BLaER1 (cell line): ENCODE results near the gene LIMA1.

Experiments
- H3K27ac ChIP-seq: shearing (Covaris generic); formaldehyde crosslinking; 2 replicates; pipeline ENCODE4 v1.8.1; 2022
- H3K27me3 ChIP-seq: shearing (Covaris generic); formaldehyde crosslinking; 2 replicates; pipeline ENCODE4 v1.8.1; 2022
- H3K36me3 ChIP-seq: shearing (Covaris generic); formaldehyde crosslinking; 2 replicates; pipeline ENCODE4 v1.8.1; 2022
- H3K4me1 ChIP-seq: shearing (Covaris generic); formaldehyde crosslinking; 2 replicates; pipeline ENCODE4 v1.8.1; 2022
- H3K4me2 ChIP-seq: shearing (Covaris generic); formaldehyde crosslinking; 2 replicates; pipeline ENCODE4 v1.8.1; 2022
- H3K4me3 ChIP-seq: shearing (Covaris generic); formaldehyde crosslinking; 2 replicates; pipeline ENCODE4 v1.8.1; 2022
- H3K9ac ChIP-seq: shearing (Covaris generic); formaldehyde crosslinking; 2 replicates; pipeline ENCODE4 v1.8.1; 2022
- H3K9me3 ChIP-seq: shearing (Covaris generic); formaldehyde crosslinking; 2 replicates; pipeline ENCODE4 v1.8.1; 2022
- H4K20me1 ChIP-seq: shearing (Covaris generic); formaldehyde crosslinking; 2 replicates; pipeline ENCODE4 v1.8.1; 2022
- Cebpa-rat ChIP-seq: shearing (Covaris generic); IDR thresholded peaks from 2 replicates; pipeline ENCODE4 v1.8.1; 2022

LIMA1 gene

DNA sequence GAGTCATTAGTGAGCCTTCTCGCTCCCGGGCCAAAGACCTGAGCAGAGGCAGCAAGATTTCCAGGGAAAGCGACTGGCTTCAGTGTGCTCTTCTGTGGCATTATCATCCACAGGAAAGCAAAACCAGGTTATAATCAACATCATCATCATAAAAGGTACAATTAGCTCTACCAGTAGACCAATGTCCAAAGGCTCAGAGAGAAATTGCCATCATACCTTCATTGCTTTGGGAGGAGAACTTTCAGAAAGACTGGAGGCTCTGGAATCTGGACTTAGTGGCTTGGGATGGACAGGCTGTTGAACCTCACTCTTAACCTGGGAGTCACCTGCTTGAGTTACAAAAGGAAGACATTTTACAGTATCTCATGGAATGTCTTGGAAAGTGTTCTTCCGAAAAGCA lies 91.1 kb downstream of the LIMA1 start:
- H3K4me2 ChIP-seq, result no peak overlapping the region
- peaks cover 3% of the 10 kb centered on the region; the same call in 1 of the 2 replicates for H3K36me3 ChIP-seq
- no peak overlapping the region for H3K9ac ChIP-seq
- no peaks in the 10 kb centered on the region for H4K20me1 ChIP-seq
- no peak overlapping the region for H3K27ac ChIP-seq
- no peak for TF ChIP-seq Cebpa-rat
- no peaks in the 10 kb centered on the region for H3K9me3 ChIP-seq
- H3K27me3 ChIP-seq, result no peaks in the 10 kb centered on the region
- H3K4me1 ChIP-seq, result no peaks in the 10 kb centered on the region
- H3K4me3 ChIP-seq, result no peak overlapping the region

GRCh38 chr12:50190859-50191258 lies 92.5 kb downstream of the LIMA1 start:
- H3K27ac ChIP-seq, result no peak overlapping the region
- no peaks in the 10 kb centered on the region for H3K9me3 ChIP-seq
- H3K4me3 ChIP-seq, result no peak overlapping the region
- no peaks in the 10 kb centered on the region for H3K4me1 ChIP-seq
- no peaks in the 10 kb centered on the region for H3K27me3 ChIP-seq
- no peak overlapping the region for H3K9ac ChIP-seq
- peaks cover 3% of the 10 kb centered on the region; the same call in 1 of the 2 replicates for H3K36me3 ChIP-seq
- TF ChIP-seq Cebpa-rat, result no peak
- no peaks in the 10 kb centered on the region for H4K20me1 ChIP-seq
- H3K4me2 ChIP-seq, result no peak overlapping the region

- Histone ChIP-seq H3K4me1 (peaks cover 4% of the 10 kb centered on the region), H3K36me3 (peaks cover 3% of the 10 kb centered on the region; the same call in 1 of the 2 replicates), H4K20me1 (no peaks in the 10 kb centered on the region), H3K27me3 (no peaks in the 10 kb centered on the region), H3K27ac (no peak overlapping the region), H3K4me2 (no peak overlapping the region), H3K9ac (no peak overlapping the region), H3K4me3 (no peak overlapping the region), H3K9me3 (no peaks in the 10 kb centered on the region)
- no peak for TF ChIP-seq Cebpa-rat
Observed at GRCh38 chr12:50188875-50189575, 94.3 kb downstream of the LIMA1 start.

DNA sequence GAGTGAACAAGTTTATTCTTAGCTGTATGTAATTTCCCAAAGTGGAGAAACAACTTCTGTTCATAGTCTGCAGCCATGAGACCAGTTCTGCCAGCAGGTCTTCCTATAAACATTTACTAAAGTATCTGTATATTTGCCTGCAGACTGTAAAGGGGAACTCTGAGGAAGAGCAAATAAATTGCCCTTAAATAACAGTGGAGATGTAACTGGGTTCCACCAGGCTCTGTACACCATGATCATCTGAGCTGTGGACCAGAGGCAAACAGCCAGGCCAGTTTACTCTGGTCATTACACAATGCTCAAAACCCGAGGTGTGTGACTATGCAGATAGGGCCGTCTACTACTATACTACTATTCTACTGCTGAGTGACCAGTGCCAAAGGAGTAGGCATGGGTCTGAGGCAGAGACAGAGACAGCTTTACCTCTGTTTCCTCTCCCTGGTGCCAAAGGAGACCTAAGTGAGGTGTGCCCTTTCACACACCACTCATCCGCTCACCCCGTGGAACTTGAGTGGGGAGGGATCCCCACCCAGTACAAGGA lies 95.0 kb downstream of the LIMA1 start:
- Histone ChIP-seq H3K4me3 (no peak overlapping the region), H3K27ac (no peak overlapping the region), H3K27me3 (no peaks in the 10 kb centered on the region), H3K4me1 (peaks cover 11% of the 10 kb centered on the region), H3K4me2 (no peak overlapping the region), H3K9ac (no peak overlapping the region), H3K36me3 (peaks cover 3% of the 10 kb centered on the region; the same call in 1 of the 2 replicates), H4K20me1 (no peaks in the 10 kb centered on the region), H3K9me3 (no peaks in the 10 kb centered on the region)
- no peak for TF ChIP-seq Cebpa-rat

DNA sequence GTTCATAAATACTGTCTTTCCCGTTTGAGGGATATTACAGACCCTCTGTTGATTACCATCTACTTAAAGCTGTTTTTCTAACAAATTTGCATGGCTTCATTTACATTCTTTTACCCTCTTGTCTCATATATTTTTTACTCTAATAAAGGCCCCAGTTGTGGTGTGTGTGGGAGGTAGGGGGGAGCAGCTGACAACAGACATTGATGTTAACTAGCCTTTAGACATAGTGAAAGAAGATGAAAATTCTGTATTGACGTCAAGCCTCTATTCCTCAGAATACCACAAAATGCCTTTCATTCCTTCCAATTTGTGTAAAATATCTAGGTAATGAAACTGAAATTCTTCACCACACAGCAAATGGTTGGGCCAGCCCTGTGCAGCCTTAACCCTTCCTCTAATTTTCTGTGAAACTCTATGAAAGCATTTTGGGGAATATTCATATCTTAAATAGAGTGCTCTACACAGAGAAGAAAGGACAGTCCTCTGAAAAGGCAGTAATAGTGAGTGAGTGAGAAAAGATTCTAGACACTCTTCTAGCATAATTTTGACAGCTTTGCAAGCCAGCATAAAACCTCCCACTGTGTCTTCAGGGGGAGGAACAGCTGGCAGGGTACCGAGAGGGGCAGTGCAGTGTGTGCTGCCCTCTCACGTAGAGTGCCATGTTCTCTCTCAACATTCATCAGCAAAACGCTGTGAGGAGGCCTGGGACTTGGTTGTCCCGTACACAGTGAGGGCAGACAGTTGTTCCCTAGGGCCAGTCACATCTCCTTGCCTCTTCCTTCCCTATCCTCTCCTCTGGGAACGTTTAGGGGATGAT lies 96.0 kb downstream of the LIMA1 start:
- Histone ChIP-seq H3K36me3 (peaks cover 2% of the 10 kb centered on the region; the same call in 1 of the 2 replicates), H3K4me3 (no peak overlapping the region), H3K27ac (no peak overlapping the region), H3K4me2 (no peak overlapping the region), H3K9ac (no peak overlapping the region), H3K9me3 (no peaks in the 10 kb centered on the region), H3K27me3 (no peaks in the 10 kb centered on the region), H3K4me1 (peaks cover 11% of the 10 kb centered on the region), H4K20me1 (no peaks in the 10 kb centered on the region)
- TF ChIP-seq Cebpa-rat, result no peak

DNA sequence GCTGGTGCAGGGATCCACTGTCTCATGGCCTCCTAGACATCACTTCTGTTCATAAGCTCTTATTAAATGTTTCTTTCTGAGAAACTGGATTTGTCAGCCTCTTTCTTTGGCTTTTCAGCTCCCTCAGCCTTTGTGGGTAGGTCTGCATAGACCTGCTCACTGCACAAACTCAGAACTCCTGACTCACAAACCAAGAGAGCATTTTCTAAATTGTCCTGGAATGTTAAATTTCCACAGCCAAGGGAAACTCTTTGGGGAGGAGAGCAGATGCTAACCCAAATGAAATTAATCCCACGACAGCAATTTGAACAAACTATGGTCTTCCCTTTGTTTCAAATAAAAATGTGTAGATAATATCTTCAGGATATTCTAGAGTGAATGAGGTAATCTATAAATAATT lies 96.6 kb downstream of the LIMA1 start:
- TF ChIP-seq Cebpa-rat, result no peak
- H3K4me3 ChIP-seq, result no peak overlapping the region
- no peaks in the 10 kb centered on the region for H3K27me3 ChIP-seq
- H3K9ac ChIP-seq, result no peak overlapping the region
- 0 out of 2 replicates have a peak, but pooled peaks cover 3% of the 10 kb centered on the region for H3K36me3 ChIP-seq
- no peaks in the 10 kb centered on the region for H4K20me1 ChIP-seq
- peaks cover 11% of the 10 kb centered on the region for H3K4me1 ChIP-seq
- no peak overlapping the region for H3K27ac ChIP-seq
- no peaks in the 10 kb centered on the region for H3K9me3 ChIP-seq
- H3K4me2 ChIP-seq, result no peak overlapping the region

GRCh38 chr12:50185970-50186663 lies 97.2 kb downstream of the LIMA1 start:
- H3K27me3 ChIP-seq, result no peaks in the 10 kb centered on the region
- no peak overlapping the region for H3K9ac ChIP-seq
- no peaks in the 10 kb centered on the region for H4K20me1 ChIP-seq
- H3K4me3 ChIP-seq, result no peak overlapping the region
- peaks cover 11% of the 10 kb centered on the region for H3K4me1 ChIP-seq
- H3K9me3 ChIP-seq, result no peaks in the 10 kb centered on the region
- H3K36me3 ChIP-seq, result 0 out of 2 replicates have a peak, but pooled peaks cover 3% of the 10 kb centered on the region
- H3K4me2 ChIP-seq, result no peak overlapping the region
- H3K27ac ChIP-seq, result no peak overlapping the region
- TF ChIP-seq Cebpa-rat, result no peak

- Histone ChIP-seq H4K20me1 (no peaks in the 10 kb centered on the region), H3K27ac (no peak overlapping the region), H3K4me3 (no peak overlapping the region), H3K27me3 (no peaks in the 10 kb centered on the region), H3K9ac (no peak overlapping the region), H3K36me3 (0 out of 2 replicates have a peak, but pooled peaks cover 3% of the 10 kb centered on the region), H3K4me1 (peaks cover 11% of the 10 kb centered on the region), H3K4me2 (no peak overlapping the region), H3K9me3 (no peaks in the 10 kb centered on the region)
- no peak for TF ChIP-seq Cebpa-rat
Observed at GRCh38 chr12:50185301-50185895, 97.9 kb downstream of the LIMA1 start.

- no peak overlapping the region for H3K9ac ChIP-seq
- H3K27ac ChIP-seq, result no peak overlapping the region
- no peak for TF ChIP-seq Cebpa-rat
- H4K20me1 ChIP-seq, result no peaks in the 10 kb centered on the region
- H3K4me3 ChIP-seq, result no peak overlapping the region
- no peaks in the 10 kb centered on the region for H3K27me3 ChIP-seq
- H3K4me1 ChIP-seq, result peaks cover 11% of the 10 kb centered on the region
- H3K9me3 ChIP-seq, result no peaks in the 10 kb centered on the region
- 0 out of 2 replicates have a peak, but pooled peaks cover 10% of the 10 kb centered on the region for H3K36me3 ChIP-seq
- H3K4me2 ChIP-seq, result peak overlapping the region; percentile 47
Observed at GRCh38 chr12:50184261-50184660, 99.1 kb downstream of the LIMA1 start.
